Islet of Langerhans (tissue), 1 donor: Measurements from ENCODE around the gene VPS13D.
"Not testable (repeated sequence)": the region's sequence is repeated elsewhere in the genome, so short reads cannot be mapped to it uniquely, and the experiment has no call there.

Experiments
- FAIRE-seq: peaks from one replicate; lab custom pipeline; 2011; peaks lifted over from hg19 to GRCh38; lab: Jason Lieb, UNC

VPS13D gene

DNA sequence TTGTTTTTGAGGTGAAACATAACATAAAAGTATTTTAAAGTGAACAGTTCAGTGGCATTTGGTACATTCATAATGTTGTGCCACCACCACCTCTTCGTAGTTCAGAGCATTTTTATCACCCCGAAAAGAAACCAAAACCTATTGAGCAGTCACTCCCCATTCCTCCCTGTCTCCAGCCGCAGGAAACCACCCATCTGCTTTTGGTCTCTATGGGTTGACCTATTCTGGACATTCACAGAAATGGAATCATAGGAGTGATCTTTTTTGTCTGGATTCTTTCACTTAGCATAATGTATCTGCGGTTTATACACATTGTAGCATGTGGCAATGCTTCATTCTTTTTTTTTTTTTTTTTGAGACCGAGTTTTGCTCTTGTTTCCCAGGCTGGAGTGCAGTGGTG, 141.2 kb downstream of the VPS13D start:
- FAIRE-seq, result no peak

DNA sequence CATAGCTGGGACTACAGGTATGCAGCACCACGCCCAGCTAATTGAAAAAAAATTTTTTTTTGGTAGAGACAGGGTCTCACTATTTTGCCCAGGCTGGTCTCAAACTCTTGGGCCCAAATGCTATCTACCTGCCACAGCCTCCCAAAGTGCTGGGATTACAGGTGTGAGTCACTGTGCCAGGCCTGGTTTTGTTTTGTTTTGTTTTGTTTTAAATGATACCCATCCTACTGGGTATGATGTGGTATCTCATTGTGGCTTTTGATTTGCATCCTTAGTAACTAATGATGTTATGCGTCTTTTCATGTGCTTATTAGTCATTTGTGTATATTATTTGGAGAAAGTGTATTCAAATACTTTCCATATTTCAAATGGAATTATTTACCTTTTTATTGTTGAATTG, 142.3 kb downstream of the VPS13D start:
- no peak for FAIRE-seq

DNA sequence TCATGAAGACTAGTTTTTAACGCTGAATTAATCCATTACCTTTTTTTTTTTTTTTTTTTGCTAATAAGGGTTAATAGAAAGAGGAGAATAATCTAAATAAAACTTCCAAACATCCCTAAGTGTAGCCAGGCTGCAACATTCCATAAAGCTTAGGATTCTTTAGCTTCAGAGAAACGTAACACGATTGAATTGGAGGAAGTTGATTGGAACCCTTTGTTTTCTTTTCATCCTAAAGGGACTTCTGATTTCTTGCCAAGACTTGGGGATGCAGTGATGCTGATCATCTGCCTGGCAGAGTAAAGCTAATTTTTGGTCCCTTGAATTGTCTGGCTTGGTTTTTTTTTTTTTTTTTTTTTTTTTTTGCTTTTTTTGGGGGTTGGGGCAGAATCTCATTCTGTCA, 142.9 kb downstream of the VPS13D start:
- no peak for FAIRE-seq

- FAIRE-seq, result no peak
Observed at GRCh38 chr1:12375133-12375829, 145.5 kb downstream of the VPS13D start.

- FAIRE-seq, result no peak
Observed at GRCh38 chr1:12376236-12377045, 146.6 kb downstream of the VPS13D start.

- no peak for FAIRE-seq
Observed at GRCh38 chr1:12380326-12381249, 150.8 kb downstream of the VPS13D start.

- FAIRE-seq, result no peak
Observed at GRCh38 chr1:12383001-12383400, 153.2 kb downstream of the VPS13D start.

DNA sequence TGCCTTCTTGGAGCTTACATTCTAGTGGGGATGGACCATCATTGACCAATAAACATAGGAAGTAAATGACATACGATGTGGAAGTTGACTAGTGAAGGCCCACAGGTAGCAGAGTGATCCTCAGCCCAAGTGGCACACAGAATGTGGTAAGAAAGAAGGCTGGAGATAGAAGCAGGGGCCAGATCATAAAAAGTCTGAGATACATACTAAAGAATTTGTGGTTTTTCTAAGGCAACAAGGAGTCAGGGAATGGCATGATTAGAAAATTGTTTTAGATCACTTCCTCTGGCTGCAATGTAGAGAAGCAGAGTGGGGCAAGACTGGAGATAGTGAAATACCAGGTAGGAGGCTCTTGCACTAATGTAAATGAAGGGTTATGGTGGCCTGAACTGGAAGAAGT, 154.0 kb downstream of the VPS13D start:
- FAIRE-seq, result no peak

DNA sequence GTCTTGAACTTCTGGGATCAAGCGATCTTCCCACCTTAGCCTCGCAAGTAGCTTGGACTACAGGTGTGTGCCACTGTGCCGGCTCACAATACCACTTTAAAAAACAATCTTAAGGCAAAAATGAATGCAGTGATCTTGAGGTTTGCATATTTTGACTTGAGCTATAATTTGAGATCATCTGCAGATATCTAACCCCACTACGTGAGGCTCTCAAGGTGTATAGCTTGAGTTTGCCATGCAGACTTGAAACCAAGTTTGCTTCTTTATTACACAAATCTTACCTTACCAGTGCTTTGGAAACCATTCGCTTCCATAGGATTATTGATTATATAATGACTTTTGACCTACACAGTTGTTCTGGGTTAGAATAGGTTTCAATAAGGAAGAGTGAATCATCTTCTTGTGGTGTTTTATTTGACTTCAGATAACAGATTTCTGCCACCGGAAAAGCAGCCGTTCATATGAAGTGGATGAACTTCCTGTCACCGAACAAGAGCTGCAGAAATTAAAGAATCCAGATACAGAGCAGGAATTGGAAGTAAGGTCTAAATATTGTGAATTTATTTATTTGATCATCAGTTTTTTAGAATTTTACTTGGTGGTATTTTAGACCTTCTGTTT, 155.1 kb downstream of the VPS13D start:
- FAIRE-seq, result no peak

- no peak for FAIRE-seq
Observed at GRCh38 chr1:12386130-12386529, 156.3 kb downstream of the VPS13D start.

GRCh38 chr1:12387641-12388040, 157.8 kb downstream of the VPS13D start:
- FAIRE-seq, result no peak

- FAIRE-seq, result not testable (repeated sequence)
Observed at GRCh38 chr1:12390296-12390695, 160.5 kb downstream of the VPS13D start.

DNA sequence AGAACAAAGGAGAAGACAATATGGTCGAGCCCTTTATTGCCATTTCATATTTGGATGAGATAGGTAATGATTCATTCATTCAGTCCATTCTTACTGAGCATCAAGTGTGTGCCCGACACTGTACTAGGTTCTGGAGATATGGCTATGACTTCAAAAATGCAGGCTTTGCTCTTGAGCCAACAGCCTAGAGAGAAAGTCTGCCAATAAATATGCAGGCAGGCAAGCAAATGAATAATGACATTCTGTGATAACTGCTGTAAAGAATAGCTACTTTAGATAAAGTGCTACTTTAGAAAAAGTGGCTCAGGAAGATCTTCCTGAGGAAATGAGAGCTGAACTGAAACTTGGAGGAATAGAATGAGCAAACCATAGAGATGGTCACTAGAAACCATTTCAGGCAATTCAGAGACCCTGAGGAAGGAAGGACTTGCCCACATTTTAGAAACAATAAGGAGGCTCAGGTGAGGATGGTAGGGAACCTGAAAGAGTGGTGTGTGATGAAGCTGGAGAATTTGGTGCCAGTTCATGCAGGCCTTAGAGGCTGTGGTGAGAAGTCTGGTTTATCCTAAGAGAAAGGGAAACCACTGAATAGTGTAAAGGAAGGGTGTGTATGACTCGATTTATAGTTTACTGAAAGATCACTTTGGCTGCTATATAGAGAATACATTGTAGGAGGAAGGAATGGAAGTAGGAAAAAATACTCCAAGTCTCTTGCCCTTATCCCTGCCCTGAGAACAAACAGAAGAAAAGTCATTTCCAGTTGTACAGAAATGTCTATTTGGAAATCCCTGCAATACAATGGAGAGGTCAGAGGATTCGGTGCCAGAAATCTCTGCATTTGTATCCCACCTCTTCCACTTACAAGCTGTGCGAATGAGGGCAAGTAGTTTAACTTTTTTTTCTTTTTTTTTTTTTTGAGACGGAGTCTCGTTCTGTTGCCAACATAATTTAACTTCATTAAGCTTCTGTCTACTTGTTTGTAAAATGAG, 167.9 kb downstream of the VPS13D start:
- FAIRE-seq, result no peak

- no peak for FAIRE-seq
Observed at GRCh38 chr1:12398479-12398878, 168.6 kb downstream of the VPS13D start.

DNA sequence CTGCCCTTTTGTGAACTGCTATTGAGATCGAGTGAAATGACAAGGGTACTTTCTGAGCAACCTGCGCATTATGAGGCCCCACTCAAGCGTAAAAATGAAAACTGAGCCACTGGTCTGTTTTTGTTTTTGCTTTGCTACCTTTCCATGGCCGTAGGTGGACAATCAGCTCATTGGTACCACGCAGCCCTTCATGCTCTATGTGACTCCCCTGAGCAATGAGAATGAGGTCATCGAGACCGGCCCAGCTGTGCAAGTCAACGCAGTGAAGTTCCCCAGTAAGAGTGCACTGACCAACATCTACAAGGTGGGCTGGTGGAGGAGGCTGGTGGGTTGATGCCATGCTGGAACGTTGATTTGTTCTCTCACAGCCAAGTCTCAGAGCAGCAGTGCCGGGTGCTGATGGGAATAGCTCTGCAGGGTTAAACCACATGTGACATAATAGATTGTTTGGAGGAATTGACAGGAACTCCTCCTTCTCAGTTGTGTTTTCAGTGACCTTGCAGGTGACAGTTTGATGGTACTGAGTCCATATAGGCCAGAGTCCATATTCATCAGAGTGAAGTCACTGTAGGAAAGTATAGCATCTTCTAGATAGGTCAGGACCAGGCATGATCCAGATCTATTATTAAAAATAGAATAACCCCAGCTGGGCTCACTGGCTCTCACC, 170.3 kb downstream of the VPS13D start:
- no peak for FAIRE-seq

- no peak for FAIRE-seq
Observed at GRCh38 chr1:12402159-12402673, 172.4 kb downstream of the VPS13D start.

- no peak for FAIRE-seq
Observed at GRCh38 chr1:12402842-12403241, 173.0 kb downstream of the VPS13D start.

- no peak for FAIRE-seq
Observed at GRCh38 chr1:12404918-12405317, 175.1 kb downstream of the VPS13D start.

- FAIRE-seq, result no peak
Observed at GRCh38 chr1:12405325-12406210, 175.7 kb downstream of the VPS13D start.
